ENCODE data around the gene LCN10. TPM values are rescaled to one million over a fixed set of nuclear protein-coding genes. Genes with fewer than 3 reads are reported as not detected.
A peak's percentile ranks its signal among the peaks of the same experiment; 100 is the strongest.

The LCN10 gene
- total and polyA plus RNA-seq, 9 of the 15 experiments (the other 6 are each of a cell fraction or from before 2014, with no cell fraction given), result 0.10 to 0.21 (median 0.14) TPM; not detected in 6

DNA sequence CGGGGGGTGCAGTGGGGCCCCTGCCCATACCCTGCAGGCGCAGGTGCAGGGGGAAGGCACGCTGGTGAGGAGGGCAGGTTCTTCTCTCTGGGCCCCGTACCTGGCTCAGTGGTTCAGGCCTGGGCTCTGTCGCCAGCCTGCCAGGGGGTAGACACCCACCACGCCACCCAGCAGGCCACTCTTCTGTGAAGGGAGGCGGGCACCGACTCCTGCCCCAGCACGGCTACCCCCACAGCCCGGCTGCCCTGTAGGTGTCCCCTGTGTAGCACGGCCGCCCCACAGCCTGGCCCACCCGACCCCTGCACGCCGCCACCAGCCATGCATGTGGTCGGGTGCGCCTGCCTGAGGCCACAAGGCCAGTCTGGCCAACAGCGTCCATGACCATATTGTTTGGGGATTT lies 3.9 kb upstream of the LCN10 start:
- ChIA-PET CTCF (ENCODE audit: low intra/inter-chr PET ratio) (no interaction called here), POLR2A (interaction anchor here (1.3 to 2.0 kb wide), 2 partner anchors 12 to 17 kb away, joined by 3 to 10 read pairs; no protein-coding TSS in a partner anchor)
- WGBS (ENCODE audit: insufficient coverage, low coverage, missing lambda C conversion rate), result 83% methylated on average over 11 of the region's 18 CpGs
- Histone ChIP-seq H3K27ac (ENCODE audit: extremely low read depth, low read depth, low read length) (no peak overlapping the region), H3K9ac (ENCODE audit: insufficient read depth in 1 of 2, low read depth in 2 of 2, low read length in 2 of 2) (no peak overlapping the region), H3K36me3 (ENCODE audit: control insufficient read depth, insufficient read depth, low read length) (no peaks in the 10 kb centered on the region), H3K9me3 (replicated peaks; ENCODE audit: control insufficient read depth, insufficient read depth, low read depth, low read length) (0 out of 2 replicates have a peak, but pooled peaks cover 3% of the 10 kb centered on the region), H3K27me3 (ENCODE audit: control insufficient read depth in 2 of 2, insufficient read depth in 2 of 2, low read length in 2 of 2) (no peaks in the 10 kb centered on the region), H4K20me1 (replicated peaks; ENCODE audit: control insufficient read depth, insufficient read depth, low read length) (no peaks in the 10 kb centered on the region), H3K9me1 (ENCODE audit: control insufficient read depth, insufficient read depth, low read length) (no peaks in the 10 kb centered on the region), H3K4me2 (ENCODE audit: insufficient read depth, low read length) (no peak overlapping the region), H2AFZ (ENCODE audit: low read depth, low read length) (no peak overlapping the region), H3K4me3 (no peak overlapping the region), H3K4me1 (replicated peaks in 1 of 2; ENCODE audit: control insufficient read depth in 2 of 2, insufficient read depth in 2 of 2, low read length in 2 of 2) (peaks cover 10 to 78% of the 10 kb centered on the region in 2 experiments), H3K79me2 (ENCODE audit: control insufficient read depth, insufficient read depth, low read length) (no peaks in the 10 kb centered on the region)
- TF ChIP-seq, protein P1, sequence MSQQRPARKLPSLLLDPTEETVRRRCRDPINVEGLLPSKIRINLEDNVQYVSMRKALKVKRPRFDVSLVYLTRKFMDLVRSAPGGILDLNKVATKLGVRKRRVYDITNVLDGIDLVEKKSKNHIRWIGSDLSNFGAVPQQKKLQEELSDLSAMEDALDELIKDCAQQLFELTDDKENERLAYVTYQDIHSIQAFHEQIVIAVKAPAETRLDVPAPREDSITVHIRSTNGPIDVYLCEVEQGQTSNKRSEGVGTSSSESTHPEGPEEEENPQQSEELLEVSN (IDR thresholded peaks at IDR 0.05; ENCODE audit: borderline replicate concordance in 1 of 2, extremely low read depth in 1 of 2, insufficient read depth in 1 of 2, insufficient read length in 1 of 2, low read depth in 1 of 2, low read length in 1 of 2, poor library complexity in 1 of 2, severe bottlenecking in 1 of 2), result no peak
- TF ChIP-seq HNRNPL (IDR thresholded peaks at IDR 0.05; ENCODE audit: low read depth, low read length), result peak; percentile 13; the same call in 1 of the 2 replicates
- TF ChIP-seq TCF3 (CRISPR knock-in tag; IDR thresholded peaks at IDR 0.05), result no peak
- no peak for TF ChIP-seq BRCA1 (IDR thresholded peaks at IDR 0.05)
- no peak for TF ChIP-seq BRCA1 (CRISPR knock-in tag; IDR thresholded peaks at IDR 0.05)
- no peak for TF ChIP-seq CHD1 (IDR thresholded peaks at IDR 0.05; ENCODE audit: low read length)
- no peak for TF ChIP-seq IFI16 (CRISPR knock-in tag; IDR thresholded peaks at IDR 0.05)
- in situ Hi-C loops (cut with MboI) (no loop called here), intact Hi-C loops (cut with micrococcal nuclease) (no loop called here)
- no TSS peak for BruUV-seq (replicated peaks)
- FAIRE-seq, result no peak
- ATAC-seq, result no peak
- no peak for DNase-seq (ENCODE audit: extremely low read depth in 1 of 4, low spot score in 3 of 4)
